H1 (cell line): ENCODE measurements around the gene HMGB3. TPM values are rescaled to one million over a fixed set of nuclear protein-coding genes. Genes with fewer than 3 reads are reported as not detected.

ENCODE experiments used
- BCL11A ChIP-seq, 2 experiments: IDR thresholded peaks; one replicate each; pipeline ENCODE4 v1.6.1; 2011; ENCODE audit warnings: low read depth in 2 of 2, low read length in 2 of 2, mild to moderate bottlenecking in 2 of 2
- CHD1 ChIP-seq: IDR thresholded peaks from 2 replicates; pipeline ENCODE4 v1.6.1; 2012; ENCODE audit warnings: low read depth, low read length, improper control_type of control experiment
- RBBP5 ChIP-seq: IDR thresholded peaks from 2 replicates; pipeline ENCODE4 v1.7.1; 2012; ENCODE audit warnings: low read depth, mild to moderate bottlenecking, inconsistent platforms, low read length, moderate library complexity, borderline replicate concordance
- SAP30 ChIP-seq: fragments of 300-600 bp; sonication (generic); IDR thresholded peaks from 2 replicates; pipeline ENCODE4 v1.7.1; 2012; ENCODE audit warnings: low read length, moderate library complexity, mild to moderate bottlenecking, inconsistent platforms; ENCODE audit not compliant: insufficient read depth, insufficient replicate concordance
- SIN3A ChIP-seq, 2 experiments: IDR thresholded peaks in 1 of 2; conservative IDR thresholded peaks in 1 of 2; 2 replicates each; pipeline ENCODE4 v1.6.1; 2011 to 2012; ENCODE audit warnings: low read length in 2 of 2, improper control_type of control experiment in 1 of 2, low read depth in 1 of 2, mild to moderate bottlenecking in 1 of 2
- TBP ChIP-seq: IDR thresholded peaks from 2 replicates; pipeline ENCODE4 v1.6.1; 2011; ENCODE audit warnings: low read depth, low read length, improper control_type of control experiment
- polyA plus RNA-seq, 7 experiments: library from polyadenylated mRNA; depleted of rRNA in 3 of 7; stranded (reverse) in 5 of 7; unstranded in 2 of 7; fragments of >200 nt in 5 of 7; fragments of 200-250 nt in 2 of 7; gene quantifications; 1 replicate in 5 of 7; 2 replicates in 1 of 7; 4 replicates in 1 of 7; pipeline versions ENCODE4 v1.2.1 to v1.2.3, GENCODE V29; 2011 to 2013; ENCODE audit warnings: missing spikeins in 2 of 7, mixed read lengths in 2 of 7
- total RNA-seq: library from RNA; stranded (reverse); fragmentation: NEBNext Ultra II Directional; extraction: Animal tissue kit (Norgen Biotek cat#: 25700); gene quantifications from 2 replicates; pipeline ENCODE4 v1.2.1, GENCODE V29; 2021
- TF ChIP-seq, protein P1 (sequence below): fragments of 300-600 bp; sonication (generic); IDR thresholded peaks from 2 replicates; pipeline ENCODE4 v1.7.1; 2012; ENCODE audit warnings: low read length, moderate library complexity, mild to moderate bottlenecking, inconsistent platforms; ENCODE audit not compliant: insufficient replicate concordance

The HMGB3 gene
- total and polyA plus RNA-seq, 2 of the 8 experiments (the other 6 are each of a cell fraction or from before 2014, with no cell fraction given): 55.8 to 346 TPM

DNA sequence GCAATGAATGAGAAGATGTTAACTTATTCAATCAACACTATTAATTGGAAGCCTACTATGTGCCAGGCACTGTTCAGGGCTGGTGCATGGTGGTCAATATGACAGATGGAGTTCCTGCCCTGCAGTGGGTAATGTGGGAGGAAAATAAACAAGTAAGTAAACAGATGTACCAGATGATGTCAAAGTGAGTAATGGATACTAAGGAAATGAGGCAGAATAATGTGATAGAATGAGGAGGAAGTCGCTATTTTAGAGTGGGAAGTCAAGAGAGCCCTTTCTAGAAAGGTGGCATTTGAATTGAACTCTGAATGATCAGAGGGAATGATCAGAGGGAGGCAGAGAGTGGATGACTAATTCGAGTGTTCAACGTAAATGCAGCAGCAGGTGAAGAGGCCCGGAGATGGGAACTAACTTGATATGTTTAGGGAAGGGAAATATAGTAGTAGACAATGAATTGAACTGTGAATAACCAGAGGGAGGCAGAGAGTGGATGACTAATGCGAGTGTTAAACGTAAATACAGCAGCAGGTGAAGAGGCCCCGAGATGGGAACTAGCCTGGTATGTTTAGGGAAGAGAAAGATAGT lies 48.3 kb downstream of the HMGB3 start (continued):
- TF ChIP-seq, protein P1, sequence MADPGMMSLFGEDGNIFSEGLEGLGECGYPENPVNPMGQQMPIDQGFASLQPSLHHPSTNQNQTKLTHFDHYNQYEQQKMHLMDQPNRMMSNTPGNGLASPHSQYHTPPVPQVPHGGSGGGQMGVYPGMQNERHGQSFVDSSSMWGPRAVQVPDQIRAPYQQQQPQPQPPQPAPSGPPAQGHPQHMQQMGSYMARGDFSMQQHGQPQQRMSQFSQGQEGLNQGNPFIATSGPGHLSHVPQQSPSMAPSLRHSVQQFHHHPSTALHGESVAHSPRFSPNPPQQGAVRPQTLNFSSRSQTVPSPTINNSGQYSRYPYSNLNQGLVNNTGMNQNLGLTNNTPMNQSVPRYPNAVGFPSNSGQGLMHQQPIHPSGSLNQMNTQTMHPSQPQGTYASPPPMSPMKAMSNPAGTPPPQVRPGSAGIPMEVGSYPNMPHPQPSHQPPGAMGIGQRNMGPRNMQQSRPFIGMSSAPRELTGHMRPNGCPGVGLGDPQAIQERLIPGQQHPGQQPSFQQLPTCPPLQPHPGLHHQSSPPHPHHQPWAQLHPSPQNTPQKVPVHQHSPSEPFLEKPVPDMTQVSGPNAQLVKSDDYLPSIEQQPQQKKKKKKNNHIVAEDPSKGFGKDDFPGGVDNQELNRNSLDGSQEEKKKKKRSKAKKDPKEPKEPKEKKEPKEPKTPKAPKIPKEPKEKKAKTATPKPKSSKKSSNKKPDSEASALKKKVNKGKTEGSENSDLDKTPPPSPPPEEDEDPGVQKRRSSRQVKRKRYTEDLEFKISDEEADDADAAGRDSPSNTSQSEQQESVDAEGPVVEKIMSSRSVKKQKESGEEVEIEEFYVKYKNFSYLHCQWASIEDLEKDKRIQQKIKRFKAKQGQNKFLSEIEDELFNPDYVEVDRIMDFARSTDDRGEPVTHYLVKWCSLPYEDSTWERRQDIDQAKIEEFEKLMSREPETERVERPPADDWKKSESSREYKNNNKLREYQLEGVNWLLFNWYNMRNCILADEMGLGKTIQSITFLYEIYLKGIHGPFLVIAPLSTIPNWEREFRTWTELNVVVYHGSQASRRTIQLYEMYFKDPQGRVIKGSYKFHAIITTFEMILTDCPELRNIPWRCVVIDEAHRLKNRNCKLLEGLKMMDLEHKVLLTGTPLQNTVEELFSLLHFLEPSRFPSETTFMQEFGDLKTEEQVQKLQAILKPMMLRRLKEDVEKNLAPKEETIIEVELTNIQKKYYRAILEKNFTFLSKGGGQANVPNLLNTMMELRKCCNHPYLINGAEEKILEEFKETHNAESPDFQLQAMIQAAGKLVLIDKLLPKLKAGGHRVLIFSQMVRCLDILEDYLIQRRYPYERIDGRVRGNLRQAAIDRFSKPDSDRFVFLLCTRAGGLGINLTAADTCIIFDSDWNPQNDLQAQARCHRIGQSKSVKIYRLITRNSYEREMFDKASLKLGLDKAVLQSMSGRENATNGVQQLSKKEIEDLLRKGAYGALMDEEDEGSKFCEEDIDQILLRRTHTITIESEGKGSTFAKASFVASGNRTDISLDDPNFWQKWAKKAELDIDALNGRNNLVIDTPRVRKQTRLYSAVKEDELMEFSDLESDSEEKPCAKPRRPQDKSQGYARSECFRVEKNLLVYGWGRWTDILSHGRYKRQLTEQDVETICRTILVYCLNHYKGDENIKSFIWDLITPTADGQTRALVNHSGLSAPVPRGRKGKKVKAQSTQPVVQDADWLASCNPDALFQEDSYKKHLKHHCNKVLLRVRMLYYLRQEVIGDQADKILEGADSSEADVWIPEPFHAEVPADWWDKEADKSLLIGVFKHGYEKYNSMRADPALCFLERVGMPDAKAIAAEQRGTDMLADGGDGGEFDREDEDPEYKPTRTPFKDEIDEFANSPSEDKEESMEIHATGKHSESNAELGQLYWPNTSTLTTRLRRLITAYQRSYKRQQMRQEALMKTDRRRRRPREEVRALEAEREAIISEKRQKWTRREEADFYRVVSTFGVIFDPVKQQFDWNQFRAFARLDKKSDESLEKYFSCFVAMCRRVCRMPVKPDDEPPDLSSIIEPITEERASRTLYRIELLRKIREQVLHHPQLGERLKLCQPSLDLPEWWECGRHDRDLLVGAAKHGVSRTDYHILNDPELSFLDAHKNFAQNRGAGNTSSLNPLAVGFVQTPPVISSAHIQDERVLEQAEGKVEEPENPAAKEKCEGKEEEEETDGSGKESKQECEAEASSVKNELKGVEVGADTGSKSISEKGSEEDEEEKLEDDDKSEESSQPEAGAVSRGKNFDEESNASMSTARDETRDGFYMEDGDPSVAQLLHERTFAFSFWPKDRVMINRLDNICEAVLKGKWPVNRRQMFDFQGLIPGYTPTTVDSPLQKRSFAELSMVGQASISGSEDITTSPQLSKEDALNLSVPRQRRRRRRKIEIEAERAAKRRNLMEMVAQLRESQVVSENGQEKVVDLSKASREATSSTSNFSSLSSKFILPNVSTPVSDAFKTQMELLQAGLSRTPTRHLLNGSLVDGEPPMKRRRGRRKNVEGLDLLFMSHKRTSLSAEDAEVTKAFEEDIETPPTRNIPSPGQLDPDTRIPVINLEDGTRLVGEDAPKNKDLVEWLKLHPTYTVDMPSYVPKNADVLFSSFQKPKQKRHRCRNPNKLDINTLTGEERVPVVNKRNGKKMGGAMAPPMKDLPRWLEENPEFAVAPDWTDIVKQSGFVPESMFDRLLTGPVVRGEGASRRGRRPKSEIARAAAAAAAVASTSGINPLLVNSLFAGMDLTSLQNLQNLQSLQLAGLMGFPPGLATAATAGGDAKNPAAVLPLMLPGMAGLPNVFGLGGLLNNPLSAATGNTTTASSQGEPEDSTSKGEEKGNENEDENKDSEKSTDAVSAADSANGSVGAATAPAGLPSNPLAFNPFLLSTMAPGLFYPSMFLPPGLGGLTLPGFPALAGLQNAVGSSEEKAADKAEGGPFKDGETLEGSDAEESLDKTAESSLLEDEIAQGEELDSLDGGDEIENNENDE: no peak
- TF ChIP-seq RBBP5: no peak
- no peak for TF ChIP-seq TBP
- no peak for TF ChIP-seq BCL11A (IDR thresholded peaks at IDR 0.05; ENCODE audit: low read depth in 2 of 2, low read length in 2 of 2)
- TF ChIP-seq CHD1: no peak
- no peak for TF ChIP-seq SIN3A (conservative IDR thresholded peaks at IDR 0.05 in 1 of 2, IDR thresholded peaks at IDR 0.05 in 1 of 2; ENCODE audit: low read depth in 1 of 2, low read length in 2 of 2)
- TF ChIP-seq SAP30: no peak
